Measurements from ENCODE around the gene GRIA1.

- TF ChIP-seq YY1 (IDR thresholded peaks at IDR 0.05; ENCODE audit: low read depth) (no peak), TAF1 (IDR thresholded peaks at IDR 0.05; ENCODE audit: low read depth) (no peak), EGR1 (IDR thresholded peaks at IDR 0.05) (no peak), NFIC (IDR thresholded peaks at IDR 0.05) (no peak), CREB1 (IDR thresholded peaks at IDR 0.05; ENCODE audit: low read depth) (no peak), ZBTB7A (IDR thresholded peaks at IDR 0.05; ENCODE audit: low read depth) (no peak), CEBPB (IDR thresholded peaks at IDR 0.05) (no peak), USF1 (IDR thresholded peaks at IDR 0.05) (no peak), TCF12 (IDR thresholded peaks at IDR 0.05; ENCODE audit: low read depth) (no peak), MAX (IDR thresholded peaks at IDR 0.05) (no peak)
Observed at GRCh38 chr5:153744751-153745150, 254.3 kb downstream of the GRIA1 start.
